ENCODE results near the gene IFT81. TPM values are rescaled to one million over a fixed set of nuclear protein-coding genes. Genes with fewer than 3 reads are reported as not detected.

IFT81 gene
- total and polyA plus RNA-seq, 2 of the 13 experiments (the other 11 are each of a cell fraction or from before 2014, with no cell fraction given) = 4.2 to 13.0 TPM

- DNase-seq (ENCODE audit: low spot score) = no peak
- Histone ChIP-seq H3K9ac (ENCODE audit: insufficient read depth, low read depth, low read length) (no peak overlapping the region), H3K4me2 (ENCODE audit: low read depth, low read length) (peak overlapping the region; percentile 31), H3K4me3 (replicated peaks in 1 of 3; ENCODE audit: insufficient read depth in 1 of 3, low read depth in 2 of 3, low read length in 3 of 3) (no peak overlapping the region), H3K4me1 (ENCODE audit: insufficient read depth, low read length) (peaks cover 69% of the 10 kb centered on the region), H4K20me1 (ENCODE audit: insufficient read depth, low read length) (no peaks in the 10 kb centered on the region), H2AFZ (ENCODE audit: low read length) (no peak overlapping the region), H3K36me3 (replicated peaks in 1 of 2; ENCODE audit: control insufficient read depth in 1 of 2, insufficient read depth in 2 of 2, low read length in 2 of 2) (no peaks in the 10 kb centered on the region), H3K79me2 (ENCODE audit: insufficient read depth, low read length) (no peaks in the 10 kb centered on the region), H3K27ac (ENCODE audit: extremely low read length, insufficient read depth, low read length) (no peak overlapping the region), H3K27me3 (ENCODE audit: control insufficient read depth in 1 of 2, insufficient read depth in 2 of 2, low read length in 2 of 2) (no peaks in the 10 kb centered on the region), H3K9me3 (ENCODE audit: low read length) (no peaks in the 10 kb centered on the region)
- no TSS peak for BruUV-seq (replicated peaks)
- ChIA-PET POLR2A (interaction anchor here (1.6 kb wide), 1 partner anchor 14 kb away, joined by 4 read pairs; no protein-coding TSS in a partner anchor), CTCF (ENCODE audit: low intra/inter-chr PET ratio, low total read pairs) (no interaction called here)
- FAIRE-seq = no peak
- 0 out of 2 replicates have a peak, but pooled peaks have one; percentile 43 for TF ChIP-seq ZKSCAN1 (IDR thresholded peaks at IDR 0.05; ENCODE audit: low read length)
- TF ChIP-seq ZNF24 (IDR thresholded peaks at IDR 0.05) = peak; percentile 85
- no peak for TF ChIP-seq ZNF709 (CRISPR knock-in tag; IDR thresholded peaks at IDR 0.05)
- no peak for ATAC-seq
- in situ Hi-C loops (cut with HindIII; ENCODE audit: extremely low pct_ligation_motif_present, low pct_unique_long_range_greater_than_20kb) (no loop called here), intact Hi-C loops (cut with micrococcal nuclease; ENCODE audit: unreplicated experiment) (no loop called here)
- 34% methylated on average over 6 of the region's 7 CpGs for WGBS (ENCODE audit: low lambda C conversion rate)
Measured at GRCh38 chr12:110093631-110094311, 30.4 kb upstream of the IFT81 start.

- WGBS (ENCODE audit: low lambda C conversion rate) = 17% methylated on average over 8 of the region's 8 CpGs
- ChIA-PET CTCF (ENCODE audit: low intra/inter-chr PET ratio, low total read pairs) (interaction anchor here (0.9 to 2.7 kb wide), 5 partner anchors 9 to 331 kb away, joined by 3 to 11 read pairs (median 6); no protein-coding TSS in a partner anchor), POLR2A (interaction anchor here (1.7 to 3.0 kb wide), 2 partner anchors 11 to 21 kb away, joined by 5 to 15 read pairs; no protein-coding TSS in a partner anchor)
- in situ Hi-C loops (cut with HindIII; ENCODE audit: extremely low pct_ligation_motif_present, low pct_unique_long_range_greater_than_20kb) = loop anchor here (25.0 kb wide), 2 partner anchors 337 to 487 kb away; partner anchors contain the start of gene PPTC7
- peak overlapping the region; percentile 7 to 24 (median 22); a peak in 5 of 6 replicates for H3K4me3 ChIP-seq (replicated peaks in 1 of 3; ENCODE audit: insufficient read depth in 1 of 3, low read depth in 2 of 3, low read length in 3 of 3)
- H3K79me2 ChIP-seq (ENCODE audit: insufficient read depth, low read length) = no peaks in the 10 kb centered on the region
- ATAC-seq (peak; percentile 53), FAIRE-seq (peak; percentile 39), DNase-seq (ENCODE audit: low spot score) (peak; percentile 70)
- H2AFZ ChIP-seq (ENCODE audit: low read length) = peak overlapping the region; percentile 2
- H3K27me3 ChIP-seq (ENCODE audit: control insufficient read depth in 1 of 2, insufficient read depth in 2 of 2, low read length in 2 of 2) = no peaks in the 10 kb centered on the region
- peaks cover 62% of the 10 kb centered on the region for H3K4me1 ChIP-seq (ENCODE audit: insufficient read depth, low read length)
- intact Hi-C loops (cut with micrococcal nuclease; ENCODE audit: unreplicated experiment) = loop anchor here (1.0 to 10.0 kb wide), 4 partner anchors 94 to 330 kb away; partner anchors contain the start of gene ATP2A2
- BruUV-seq (replicated peaks) = no TSS peak
- H4K20me1 ChIP-seq (ENCODE audit: insufficient read depth, low read length) = no peaks in the 10 kb centered on the region
- H3K9me3 ChIP-seq (ENCODE audit: low read length) = no peaks in the 10 kb centered on the region
- peak overlapping the region; percentile 0; the same call in 1 of the 2 replicates for H3K9ac ChIP-seq (ENCODE audit: insufficient read depth, low read depth, low read length)
- no peak overlapping the region for H3K27ac ChIP-seq (ENCODE audit: extremely low read length, insufficient read depth, low read length)
- no peaks in the 10 kb centered on the region for H3K36me3 ChIP-seq (replicated peaks in 1 of 2; ENCODE audit: control insufficient read depth in 1 of 2, insufficient read depth in 2 of 2, low read length in 2 of 2)
- H3K4me2 ChIP-seq (ENCODE audit: low read depth, low read length) = peak overlapping the region; percentile 60
- TF ChIP-seq ZNF629 (CRISPR knock-in tag; conservative IDR thresholded peaks at IDR 0.05) (peak; percentile 66), CHD4 (IDR thresholded peaks at IDR 0.05; ENCODE audit: borderline replicate concordance, low read length) (peak; percentile 53; the same call in 1 of the 2 replicates), NFKBIZ (CRISPR knock-in tag; IDR thresholded peaks at IDR 0.05) (no peak), TOPORS (CRISPR knock-in tag; IDR thresholded peaks at IDR 0.05) (no peak), FUBP1 (CRISPR knock-in tag; IDR thresholded peaks at IDR 0.05; ENCODE audit: borderline replicate concordance) (no peak), U2AF1 (optimal IDR thresholded peaks at IDR 0.05; ENCODE audit: low read depth, low read length) (no peak), GRHL1 (CRISPR knock-in tag; conservative IDR thresholded peaks at IDR 0.05) (no peak), ZFP1 (CRISPR knock-in tag; IDR thresholded peaks at IDR 0.05) (0 out of 2 replicates have a peak, but pooled peaks have one; percentile 15), ZBTB7B (CRISPR knock-in tag; IDR thresholded peaks at IDR 0.05) (peak; percentile 66; the same call in 1 of the 2 replicates), HDAC2 (CRISPR knock-in tag; IDR thresholded peaks at IDR 0.05) (peak; percentile 63; the same call in 1 of the 2 replicates), PCBP1 (IDR thresholded peaks at IDR 0.05; ENCODE audit: borderline replicate concordance, low read depth, low read length) (no peak)
Measured at GRCh38 chr12:110100315-110100970, 23.7 kb upstream of the IFT81 start.

Measured in HepG2 (cell line).